ENCODE data around the gene GAS7.
A peak's percentile ranks its signal among the peaks of the same experiment; 100 is the strongest.

GAS7 gene

GRCh38 chr17:9880582-9880999 lies 317.8 kb downstream of the GAS7 start:
- TF ChIP-seq CTCF (IDR thresholded peaks at IDR 0.05; ENCODE audit: low read depth, low read length) = no peak
- no peak overlapping the region for H3K4me3 ChIP-seq (replicated peaks in 1 of 2; ENCODE audit: low read depth in 2 of 2, low read length in 2 of 2)
- peak in 1 of 2 donors; percentile 56 for DNase-seq (ENCODE audit: low read depth in 2 of 2)

- no peak for TF ChIP-seq CTCF (IDR thresholded peaks at IDR 0.05; ENCODE audit: low read depth, low read length)
- no peak for DNase-seq (ENCODE audit: low read depth in 2 of 2)
- no peak overlapping the region for H3K4me3 ChIP-seq (replicated peaks in 1 of 2; ENCODE audit: low read depth in 2 of 2, low read length in 2 of 2)
These were observed 319.4 kb downstream of the GAS7 start for GRCh38 chr17:9878786-9879525.

- no peak for TF ChIP-seq CTCF (IDR thresholded peaks at IDR 0.05; ENCODE audit: low read depth, low read length)
- DNase-seq (ENCODE audit: low read depth in 2 of 2) = no peak
These were observed 320.1 kb downstream of the GAS7 start for GRCh38 chr17:9878356-9878755.

GRCh38 chr17:9875441-9875840 lies 323.0 kb downstream of the GAS7 start:
- H3K4me3 ChIP-seq (replicated peaks in 1 of 2; ENCODE audit: low read depth in 2 of 2, low read length in 2 of 2) = no peak overlapping the region
- TF ChIP-seq CTCF (IDR thresholded peaks at IDR 0.05; ENCODE audit: low read depth, low read length) = no peak
- DNase-seq (ENCODE audit: low read depth in 2 of 2) = peak in 1 of 2 donors; percentile 78

More at GRCh38 chr17:9878356-9878755, 320.1 kb downstream of the GAS7 start:
- no peak overlapping the region for H3K4me3 ChIP-seq (replicated peaks in 1 of 2; ENCODE audit: low read depth in 2 of 2, low read length in 2 of 2)

GRCh38 chr17:9874722-9875121 lies 323.7 kb downstream of the GAS7 start:
- TF ChIP-seq CTCF (IDR thresholded peaks at IDR 0.05; ENCODE audit: low read depth, low read length) = no peak
- no peak for DNase-seq (ENCODE audit: low read depth in 2 of 2)
- H3K4me3 ChIP-seq (replicated peaks in 1 of 2; ENCODE audit: low read depth in 2 of 2, low read length in 2 of 2) = no peak overlapping the region

GRCh38 chr17:9872852-9873251 lies 325.6 kb downstream of the GAS7 start:
- DNase-seq (ENCODE audit: low read depth in 2 of 2) = no peak
- no peak for TF ChIP-seq CTCF (IDR thresholded peaks at IDR 0.05; ENCODE audit: low read depth, low read length)
- H3K4me3 ChIP-seq (replicated peaks in 1 of 2; ENCODE audit: low read depth in 2 of 2, low read length in 2 of 2) = no peak overlapping the region

GRCh38 chr17:9868552-9868951 lies 329.9 kb downstream of the GAS7 start:
- no peak overlapping the region for H3K4me3 ChIP-seq (replicated peaks in 1 of 2; ENCODE audit: low read depth in 2 of 2, low read length in 2 of 2)
- no peak for TF ChIP-seq CTCF (IDR thresholded peaks at IDR 0.05; ENCODE audit: low read depth, low read length)
- no peak for DNase-seq (ENCODE audit: low read depth in 2 of 2)
